Neural progenitor cell (in vitro differentiated cells): Measurements from ENCODE around the gene POT1. TPM values are rescaled to one million over a fixed set of nuclear protein-coding genes. Genes with fewer than 3 reads are reported as not detected.

Experiments
- DNase-seq: peaks from one replicate; pipeline ENCODE4 v3.0.0-alpha.2; 2016; ENCODE audit warnings: low spot score
- H2AFZ ChIP-seq: fragments of 200-600 bp; sonication (generic); replicated peaks from 2 replicates; pipeline ENCODE4 v1.6.1; 2016; ENCODE audit warnings: antibody characterized with exemption
- H3F3A ChIP-seq: fragments of 200-600 bp; sonication (generic); 2 replicates; pipeline ENCODE4 v1.6.1; 2016; ENCODE audit warnings: antibody characterized with exemption, low read depth
- H3K27ac ChIP-seq: fragments of 200-600 bp; sonication (generic); 2 replicates; pipeline ENCODE4 v1.5.1; 2016; ENCODE audit warnings: mild to moderate bottlenecking
- H3K27me3 ChIP-seq: fragments of 200-600 bp; sonication (generic); 2 replicates; pipeline ENCODE4 v1.6.1; 2016; ENCODE audit warnings: mild to moderate bottlenecking, moderate library complexity
- H3K36me3 ChIP-seq: fragments of 200-600 bp; sonication (generic); 2 replicates; pipeline ENCODE4 v1.5.1; 2016
- H3K4me1 ChIP-seq: fragments of 200-600 bp; sonication (generic); 2 replicates; pipeline ENCODE4 v1.6.1; 2016; ENCODE audit warnings: mixed run types
- H3K4me2 ChIP-seq: fragments of 200-600 bp; sonication (generic); 2 replicates; pipeline ENCODE4 v1.6.1; 2016
- H3K4me3 ChIP-seq: fragments of 200-600 bp; sonication (generic); 2 replicates; pipeline ENCODE4 v1.5.1; 2016
- H3K79me2 ChIP-seq: fragments of 200-600 bp; sonication (generic); 2 replicates; pipeline ENCODE4 v1.6.1; 2016; ENCODE audit warnings: low read depth
- H3K9ac ChIP-seq: fragments of 200-600 bp; sonication (generic); 2 replicates; pipeline ENCODE4 v1.6.1; 2016
- H3K9me3 ChIP-seq: fragments of 200-600 bp; sonication (generic); 2 replicates; pipeline ENCODE4 v1.5.1; 2016; ENCODE audit warnings: low read depth
- H4K20me1 ChIP-seq: fragments of 200-600 bp; sonication (generic); 2 replicates; pipeline ENCODE4 v1.6.1; 2016; ENCODE audit warnings: low read depth
- H3K27ac Mint-ChIP-seq: 3 replicates; pipeline ENCODE4 v1.8.0; 2021; ENCODE audit warnings: mixed read lengths
- H3K27me3 Mint-ChIP-seq: 2 replicates; pipeline ENCODE4 v1.8.0; 2022; ENCODE audit warnings: low read depth, mild to moderate bottlenecking, inconsistent platforms, moderate library complexity, mixed read lengths; ENCODE audit not compliant: insufficient read depth
- H3K36me3 Mint-ChIP-seq: 3 replicates; pipeline ENCODE4 v1.8.0; 2021; ENCODE audit warnings: mixed read lengths
- H3K4me1 Mint-ChIP-seq: 3 replicates; pipeline ENCODE4 v1.8.0; 2021; ENCODE audit warnings: mixed read lengths
- H3K4me3 Mint-ChIP-seq: 3 replicates; pipeline ENCODE4 v1.8.0; 2021; ENCODE audit warnings: mild to moderate bottlenecking, moderate library complexity, mixed read lengths
- H3K9me3 Mint-ChIP-seq: 3 replicates; pipeline ENCODE4 v1.8.0; 2020; ENCODE audit warnings: mixed read lengths
- EZH2 ChIP-seq: fragments of 200-600 bp; sonication (generic); IDR thresholded peaks from 2 replicates; pipeline ENCODE4 v1.6.1; 2017; ENCODE audit warnings: antibody characterized with exemption, mild to moderate bottlenecking, moderate library complexity
- EZH2phosphoT487 ChIP-seq: fragments of 200-600 bp; sonication (generic); IDR thresholded peaks from 2 replicates; pipeline ENCODE4 v1.6.1; 2017; ENCODE audit warnings: antibody characterized with exemption
- total RNA-seq: library from RNA; depleted of rRNA; stranded (reverse); fragments of >200 nt; gene quantifications from 2 replicates; pipeline ENCODE4 v1.2.3, GENCODE V29; 2015; ENCODE audit warnings: low replicate concordance
- TF ChIP-seq, protein P1 (sequence below): fragments of 200-600 bp; sonication (generic); IDR thresholded peaks from 2 replicates; pipeline ENCODE4 v1.5.1; 2017; ENCODE audit warnings: antibody characterized with exemption, mild to moderate bottlenecking

Gene POT1
- total RNA-seq, 1 donor from 2014 or later, result 108 TPM

DNA sequence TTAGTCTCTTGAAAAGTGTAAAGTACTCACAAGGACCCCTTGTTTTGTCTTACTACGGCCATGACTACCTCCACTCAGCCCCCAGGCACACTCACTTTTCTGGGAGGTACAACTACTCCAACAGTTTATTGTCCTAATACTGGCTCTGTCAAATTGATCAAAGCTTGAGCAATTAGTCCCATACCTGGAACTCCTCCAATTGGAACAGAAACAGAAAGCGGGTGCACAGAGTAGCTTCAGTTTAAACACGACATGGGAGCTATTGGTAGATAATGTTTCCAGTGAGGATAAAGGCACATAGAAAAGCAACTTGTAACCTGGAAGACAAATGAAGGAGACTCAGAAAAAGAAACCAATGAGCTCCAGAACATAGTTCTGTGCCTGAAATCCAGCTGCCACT is 156.3 kb downstream of the POT1 start:
- no peak for DNase-seq
- no peaks in the 10 kb centered on the region for H4K20me1 ChIP-seq
- no peaks in the 10 kb centered on the region for H3K79me2 ChIP-seq
- H3K4me3 ChIP-seq, result no peak overlapping the region
- TF ChIP-seq EZH2phosphoT487, result no peak
- TF ChIP-seq EZH2, result no peak
- TF ChIP-seq, protein P1, sequence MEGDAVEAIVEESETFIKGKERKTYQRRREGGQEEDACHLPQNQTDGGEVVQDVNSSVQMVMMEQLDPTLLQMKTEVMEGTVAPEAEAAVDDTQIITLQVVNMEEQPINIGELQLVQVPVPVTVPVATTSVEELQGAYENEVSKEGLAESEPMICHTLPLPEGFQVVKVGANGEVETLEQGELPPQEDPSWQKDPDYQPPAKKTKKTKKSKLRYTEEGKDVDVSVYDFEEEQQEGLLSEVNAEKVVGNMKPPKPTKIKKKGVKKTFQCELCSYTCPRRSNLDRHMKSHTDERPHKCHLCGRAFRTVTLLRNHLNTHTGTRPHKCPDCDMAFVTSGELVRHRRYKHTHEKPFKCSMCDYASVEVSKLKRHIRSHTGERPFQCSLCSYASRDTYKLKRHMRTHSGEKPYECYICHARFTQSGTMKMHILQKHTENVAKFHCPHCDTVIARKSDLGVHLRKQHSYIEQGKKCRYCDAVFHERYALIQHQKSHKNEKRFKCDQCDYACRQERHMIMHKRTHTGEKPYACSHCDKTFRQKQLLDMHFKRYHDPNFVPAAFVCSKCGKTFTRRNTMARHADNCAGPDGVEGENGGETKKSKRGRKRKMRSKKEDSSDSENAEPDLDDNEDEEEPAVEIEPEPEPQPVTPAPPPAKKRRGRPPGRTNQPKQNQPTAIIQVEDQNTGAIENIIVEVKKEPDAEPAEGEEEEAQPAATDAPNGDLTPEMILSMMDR, result no peak
- H3K27ac ChIP-seq, result no peak overlapping the region
- H3K4me2 ChIP-seq, result no peak overlapping the region
- no peaks in the 10 kb centered on the region for H3K4me1 Mint-ChIP-seq
- no peaks in the 10 kb centered on the region for H3F3A ChIP-seq
- H3K27me3 Mint-ChIP-seq, result no peaks in the 10 kb centered on the region
- H3K9ac ChIP-seq, result no peak overlapping the region
- no peaks in the 10 kb centered on the region for H3K4me1 ChIP-seq
- H3K36me3 ChIP-seq, result no peaks in the 10 kb centered on the region
- no peak overlapping the region for H3K27ac Mint-ChIP-seq
- H2AFZ ChIP-seq, result no peak overlapping the region
- no peak overlapping the region for H3K4me3 Mint-ChIP-seq
- H3K9me3 ChIP-seq, result no peaks in the 10 kb centered on the region
- no peaks in the 10 kb centered on the region for H3K27me3 ChIP-seq
- H3K9me3 Mint-ChIP-seq, result no peaks in the 10 kb centered on the region
- no peaks in the 10 kb centered on the region for H3K36me3 Mint-ChIP-seq

Other genes with a start within 250 kb of the POT1 start
- gene GPR37, start 164.0 kb downstream of the POT1 start, total RNA-seq, result 0.21 and 0.43 TPM in 2 replicates